ENCODE results near the gene SPTSSB. TPM values are rescaled to one million over a fixed set of nuclear protein-coding genes. Genes with fewer than 3 reads are reported as not detected.

Gene SPTSSB
- polyA plus RNA-seq, 1 experiment = not detected

DNA sequence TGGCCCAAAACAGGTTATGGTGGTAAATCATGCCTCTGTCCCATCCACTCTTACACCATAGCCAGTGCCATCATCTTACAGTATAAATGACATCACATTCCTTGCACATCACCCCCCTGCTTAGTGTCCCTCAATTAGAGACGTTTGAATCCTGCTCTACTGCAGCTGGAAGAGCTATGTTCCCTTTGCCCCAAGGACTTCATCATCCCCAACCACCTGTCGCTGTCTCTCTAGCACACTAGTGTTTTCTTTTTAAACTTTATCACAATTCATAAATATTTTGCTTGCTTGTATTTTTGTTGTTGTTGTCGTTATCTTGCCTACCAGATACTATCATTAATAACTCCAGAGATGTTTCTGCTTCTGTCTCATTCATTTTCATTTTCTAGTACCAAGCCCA, 28.7 kb downstream of the SPTSSB start:
- DNase-seq (ENCODE audit: low read depth) = no peak
- H3K27me3 ChIP-seq (ENCODE audit: control insufficient read depth, insufficient read depth, low read length) = peaks cover 2% of the 10 kb centered on the region
- H3K4me3 ChIP-seq (ENCODE audit: low read depth, low read length) = no peak overlapping the region
- TF ChIP-seq, protein P1, sequence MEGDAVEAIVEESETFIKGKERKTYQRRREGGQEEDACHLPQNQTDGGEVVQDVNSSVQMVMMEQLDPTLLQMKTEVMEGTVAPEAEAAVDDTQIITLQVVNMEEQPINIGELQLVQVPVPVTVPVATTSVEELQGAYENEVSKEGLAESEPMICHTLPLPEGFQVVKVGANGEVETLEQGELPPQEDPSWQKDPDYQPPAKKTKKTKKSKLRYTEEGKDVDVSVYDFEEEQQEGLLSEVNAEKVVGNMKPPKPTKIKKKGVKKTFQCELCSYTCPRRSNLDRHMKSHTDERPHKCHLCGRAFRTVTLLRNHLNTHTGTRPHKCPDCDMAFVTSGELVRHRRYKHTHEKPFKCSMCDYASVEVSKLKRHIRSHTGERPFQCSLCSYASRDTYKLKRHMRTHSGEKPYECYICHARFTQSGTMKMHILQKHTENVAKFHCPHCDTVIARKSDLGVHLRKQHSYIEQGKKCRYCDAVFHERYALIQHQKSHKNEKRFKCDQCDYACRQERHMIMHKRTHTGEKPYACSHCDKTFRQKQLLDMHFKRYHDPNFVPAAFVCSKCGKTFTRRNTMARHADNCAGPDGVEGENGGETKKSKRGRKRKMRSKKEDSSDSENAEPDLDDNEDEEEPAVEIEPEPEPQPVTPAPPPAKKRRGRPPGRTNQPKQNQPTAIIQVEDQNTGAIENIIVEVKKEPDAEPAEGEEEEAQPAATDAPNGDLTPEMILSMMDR (IDR thresholded peaks at IDR 0.05; ENCODE audit: insufficient read depth, low read depth, low read length) = no peak
- CTCF ChIA-PET = no interaction called here
- POLR2A ChIA-PET = no interaction called here
- no peaks in the 10 kb centered on the region for H3K36me3 ChIP-seq (ENCODE audit: control insufficient read depth, insufficient read depth, low read length)

DNA sequence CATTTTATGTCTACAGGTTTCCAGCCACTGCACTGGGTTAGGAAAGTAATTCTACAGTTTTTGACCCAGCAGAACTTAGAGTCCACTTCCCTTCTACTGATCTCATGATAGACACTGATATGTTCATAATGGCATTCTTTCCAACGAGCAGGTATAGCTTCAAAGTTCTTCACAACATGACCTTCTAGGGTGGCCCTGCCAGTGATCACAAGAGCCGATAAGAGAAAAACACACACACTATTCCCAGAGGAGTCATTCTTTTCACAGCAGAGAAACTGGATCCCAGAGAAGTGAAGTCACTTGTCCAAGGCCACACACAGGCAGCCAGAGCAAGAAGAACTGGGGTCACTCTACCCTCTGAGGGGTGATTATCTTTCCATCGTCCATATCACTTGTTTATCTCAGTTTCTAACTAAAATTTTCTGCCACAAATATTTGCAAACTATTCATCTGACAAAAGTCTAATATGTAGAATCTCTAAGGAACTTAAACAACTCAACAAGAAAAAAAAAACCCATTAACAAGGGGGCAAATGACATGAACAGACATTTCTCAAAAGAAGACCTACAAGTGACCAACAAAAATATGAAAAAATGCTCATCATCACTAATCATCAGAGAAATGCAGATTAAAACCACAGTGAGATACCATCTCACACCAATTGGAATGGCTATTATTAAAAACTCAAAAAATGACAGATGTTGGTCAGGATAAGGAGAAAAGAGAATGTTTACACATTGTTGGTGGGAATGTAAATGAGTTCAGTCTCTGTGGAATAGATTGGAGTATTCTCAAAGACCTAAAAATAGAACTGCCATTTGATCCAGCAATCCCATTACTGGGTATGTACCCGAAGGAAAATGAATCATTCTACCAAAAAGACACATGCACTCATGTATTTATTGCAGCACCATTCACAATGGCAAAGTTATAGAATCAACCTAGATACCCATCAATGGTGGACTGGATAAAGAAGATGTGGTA, 31.5 kb downstream of the SPTSSB start:
- no peak overlapping the region for H3K4me3 ChIP-seq (ENCODE audit: low read depth, low read length)
- ChIA-PET POLR2A (no interaction called here), CTCF (no interaction called here)
- TF ChIP-seq, protein P1 (IDR thresholded peaks at IDR 0.05; ENCODE audit: insufficient read depth, low read depth, low read length) = no peak
- DNase-seq (ENCODE audit: low read depth) = no peak
- no peaks in the 10 kb centered on the region for H3K36me3 ChIP-seq (ENCODE audit: control insufficient read depth, insufficient read depth, low read length)
- H3K27me3 ChIP-seq (ENCODE audit: control insufficient read depth, insufficient read depth, low read length) = peaks cover 2% of the 10 kb centered on the region

GRCh38 chr3:161337311-161337710, 34.0 kb downstream of the SPTSSB start:
- ChIA-PET POLR2A (no interaction called here), CTCF (no interaction called here)
- H3K4me3 ChIP-seq (ENCODE audit: low read depth, low read length) = no peak overlapping the region
- peaks cover 2% of the 10 kb centered on the region for H3K27me3 ChIP-seq (ENCODE audit: control insufficient read depth, insufficient read depth, low read length)
- no peak for DNase-seq (ENCODE audit: low read depth)
- no peaks in the 10 kb centered on the region for H3K36me3 ChIP-seq (ENCODE audit: control insufficient read depth, insufficient read depth, low read length)
- TF ChIP-seq, protein P1 (IDR thresholded peaks at IDR 0.05; ENCODE audit: insufficient read depth, low read depth, low read length) = no peak

GRCh38 chr3:161336661-161337060, 34.7 kb downstream of the SPTSSB start:
- Histone ChIP-seq H3K36me3 (ENCODE audit: control insufficient read depth, insufficient read depth, low read length) (no peaks in the 10 kb centered on the region), H3K4me3 (ENCODE audit: low read depth, low read length) (no peak overlapping the region), H3K27me3 (ENCODE audit: control insufficient read depth, insufficient read depth, low read length) (no peaks in the 10 kb centered on the region; the same call in none of the 2 replicates)
- TF ChIP-seq, protein P1 (IDR thresholded peaks at IDR 0.05; ENCODE audit: insufficient read depth, low read depth, low read length) = no peak
- no peak for DNase-seq (ENCODE audit: low read depth)
- POLR2A ChIA-PET = no interaction called here
- CTCF ChIA-PET = no interaction called here

- Histone ChIP-seq H3K36me3 (ENCODE audit: control insufficient read depth, insufficient read depth, low read length) (no peaks in the 10 kb centered on the region), H3K27me3 (ENCODE audit: control insufficient read depth, insufficient read depth, low read length) (no peaks in the 10 kb centered on the region; the same call in 1 of the 2 replicates), H3K4me3 (ENCODE audit: low read depth, low read length) (no peak overlapping the region)
- POLR2A ChIA-PET = no interaction called here
- CTCF ChIA-PET = no interaction called here
- TF ChIP-seq, protein P1 (IDR thresholded peaks at IDR 0.05; ENCODE audit: insufficient read depth, low read depth, low read length) = no peak
- DNase-seq (ENCODE audit: low read depth) = no peak
Measured at GRCh38 chr3:161333696-161334095, 37.6 kb downstream of the SPTSSB start.

Data from BJ (cell line).